EH (cell line): Measurements from ENCODE around the gene ARHGAP35.
A peak's percentile ranks its signal among the peaks of the same experiment; 100 is the strongest.
"Not testable (repeated sequence)": the region's sequence is repeated elsewhere in the genome, so short reads cannot be mapped to it uniquely, and the experiment has no call there.

Source experiments
- DNase-seq: peaks from one replicate; pipeline ENCODE4 v3.0.0-alpha.2; 2015; ENCODE audit warnings: low read depth

Gene ARHGAP35

GRCh38 chr19:46860846-46861690 lies at the start of gene ARHGAP35:
ARHGAP35 (plus strand) TSS chr19:46860997; CDS start chr19:46918676, 57,679 bp downstream.
- no peak for DNase-seq

DNA sequence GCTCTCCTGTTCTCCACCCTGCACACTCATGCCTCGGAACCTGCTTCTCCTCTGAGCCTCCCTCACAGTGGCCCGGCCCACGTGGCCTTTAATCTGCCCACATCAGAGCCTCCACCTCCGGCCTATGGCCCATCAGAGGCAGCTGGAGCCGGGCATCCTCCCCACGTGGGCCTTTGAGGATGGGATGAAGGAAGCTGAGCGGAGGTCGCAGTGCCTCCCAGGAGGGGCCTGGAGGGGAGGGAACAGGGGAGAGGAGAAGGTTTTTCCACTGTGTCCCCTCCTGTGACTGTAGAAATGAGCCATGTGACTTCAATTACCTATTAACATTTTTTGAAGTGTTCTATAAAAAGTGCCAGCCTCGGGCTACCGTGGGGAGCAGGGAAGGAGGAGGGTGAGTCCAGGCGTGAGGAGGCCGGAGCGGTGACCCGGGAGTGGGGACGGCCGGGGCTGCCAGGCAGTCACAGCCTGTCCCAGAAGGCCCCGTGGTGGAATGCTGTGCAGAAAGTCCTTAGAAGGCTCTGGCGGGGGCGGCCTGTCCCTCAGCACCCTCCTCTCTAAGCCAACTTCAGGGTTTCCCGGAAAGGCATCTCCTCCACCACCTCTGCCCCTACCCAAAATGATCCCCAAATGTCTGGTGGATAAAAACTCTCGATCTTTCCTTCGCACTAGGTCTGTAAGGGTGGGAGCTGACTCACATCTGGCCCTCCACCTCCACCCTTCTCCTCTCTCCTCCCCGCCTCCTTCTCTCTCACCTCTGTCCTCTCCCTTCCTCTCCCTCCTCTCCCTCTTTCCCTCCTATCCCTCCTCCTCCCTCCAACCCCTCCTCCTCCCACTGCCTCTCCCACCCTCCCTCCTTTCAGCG lies 47.6 kb upstream of the ARHGAP35 start:
- peak; percentile 21 for DNase-seq

- peak; percentile 76 for DNase-seq
Measured at GRCh38 chr19:46813839-46814358, 46.9 kb upstream of the ARHGAP35 start.

- no peak for DNase-seq
Measured at GRCh38 chr19:46815833-46816627, 44.8 kb upstream of the ARHGAP35 start.

DNA sequence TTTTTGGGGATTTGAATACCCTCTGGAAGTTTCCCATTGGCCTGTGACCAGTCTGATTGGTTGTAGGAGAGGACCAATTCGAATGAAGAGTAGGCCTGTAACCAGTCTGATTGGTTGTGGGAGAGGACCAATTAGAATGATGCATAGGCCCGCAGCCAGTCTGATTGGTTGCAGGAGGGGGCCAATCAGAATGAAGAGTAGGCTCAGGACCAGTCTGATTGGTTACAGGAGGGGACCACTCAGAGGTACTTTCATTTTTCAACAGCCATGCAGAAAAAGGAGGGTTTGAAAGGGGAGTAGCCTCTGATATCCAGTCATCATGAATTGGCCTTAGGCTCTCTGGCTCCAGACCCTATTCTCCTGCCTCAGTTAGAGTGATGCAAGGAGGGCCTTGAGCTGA lies 42.0 kb upstream of the ARHGAP35 start:
- DNase-seq: peak; percentile 46

DNA sequence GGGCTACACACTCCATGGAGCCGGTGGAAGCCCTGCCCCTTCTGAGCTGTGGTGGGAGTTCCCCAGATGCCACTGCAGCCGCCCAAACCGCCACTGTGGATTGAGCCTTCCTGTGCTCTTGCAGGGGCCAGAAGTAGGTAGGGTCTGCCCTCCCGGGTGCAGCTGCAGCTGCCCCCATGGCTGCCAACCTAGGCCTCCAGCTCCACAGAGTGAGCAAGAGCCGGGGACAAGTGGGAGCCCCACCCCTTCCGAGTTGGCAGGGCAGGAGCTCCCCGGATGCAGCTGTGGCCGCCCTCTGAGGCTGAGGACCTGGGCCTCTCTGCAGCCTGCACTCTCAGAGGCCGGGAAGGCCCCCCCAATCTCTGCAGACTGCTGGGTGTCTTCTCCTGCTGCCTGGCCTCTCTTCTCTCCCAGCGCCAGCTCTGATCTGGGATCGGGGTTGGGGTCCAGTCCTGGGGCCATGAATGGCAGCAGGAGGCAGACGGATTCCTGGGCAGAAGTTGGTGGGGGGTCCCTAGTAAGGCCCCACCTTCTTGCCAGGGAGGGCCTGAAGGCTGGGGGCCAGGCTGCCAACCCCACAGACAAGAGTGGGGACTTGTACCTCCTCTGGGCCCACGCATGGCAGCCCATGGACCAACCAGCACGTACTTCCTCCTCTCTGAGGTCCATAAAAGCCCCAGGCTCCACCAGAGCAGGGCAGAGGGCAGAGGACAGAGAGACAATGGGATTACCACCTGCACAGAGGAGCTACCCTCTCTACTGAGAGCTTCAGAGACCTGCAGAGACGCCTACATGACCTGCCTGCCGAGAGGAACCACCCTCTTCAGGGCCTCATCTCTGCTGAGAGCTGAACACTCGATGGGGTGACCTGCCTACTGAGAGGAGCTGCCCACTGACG lies 39.0 kb upstream of the ARHGAP35 start:
- no peak for DNase-seq

GRCh38 chr19:46822410-46822787 lies 38.4 kb upstream of the ARHGAP35 start:
- DNase-seq: not testable (repeated sequence)

DNA sequence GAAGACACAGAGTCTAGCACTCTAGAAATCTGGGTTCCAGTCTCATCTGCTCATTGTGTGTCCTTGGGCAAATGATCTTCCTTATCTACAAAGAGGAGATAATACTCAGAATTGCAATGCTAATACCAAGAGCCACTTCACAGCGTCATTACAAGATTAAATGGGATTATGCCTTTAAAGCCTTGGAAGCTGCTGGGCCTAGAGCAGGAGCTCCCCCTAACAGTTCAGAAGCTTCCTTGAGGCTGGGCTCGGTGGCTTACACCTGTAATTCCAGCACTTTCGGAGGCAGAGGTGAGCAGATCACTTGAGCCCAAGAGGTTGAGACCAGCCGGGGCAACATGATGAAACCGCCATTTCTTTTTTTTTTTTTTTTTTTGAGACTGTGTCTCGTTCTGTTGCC lies 37.7 kb upstream of the ARHGAP35 start:
- no peak for DNase-seq

DNA sequence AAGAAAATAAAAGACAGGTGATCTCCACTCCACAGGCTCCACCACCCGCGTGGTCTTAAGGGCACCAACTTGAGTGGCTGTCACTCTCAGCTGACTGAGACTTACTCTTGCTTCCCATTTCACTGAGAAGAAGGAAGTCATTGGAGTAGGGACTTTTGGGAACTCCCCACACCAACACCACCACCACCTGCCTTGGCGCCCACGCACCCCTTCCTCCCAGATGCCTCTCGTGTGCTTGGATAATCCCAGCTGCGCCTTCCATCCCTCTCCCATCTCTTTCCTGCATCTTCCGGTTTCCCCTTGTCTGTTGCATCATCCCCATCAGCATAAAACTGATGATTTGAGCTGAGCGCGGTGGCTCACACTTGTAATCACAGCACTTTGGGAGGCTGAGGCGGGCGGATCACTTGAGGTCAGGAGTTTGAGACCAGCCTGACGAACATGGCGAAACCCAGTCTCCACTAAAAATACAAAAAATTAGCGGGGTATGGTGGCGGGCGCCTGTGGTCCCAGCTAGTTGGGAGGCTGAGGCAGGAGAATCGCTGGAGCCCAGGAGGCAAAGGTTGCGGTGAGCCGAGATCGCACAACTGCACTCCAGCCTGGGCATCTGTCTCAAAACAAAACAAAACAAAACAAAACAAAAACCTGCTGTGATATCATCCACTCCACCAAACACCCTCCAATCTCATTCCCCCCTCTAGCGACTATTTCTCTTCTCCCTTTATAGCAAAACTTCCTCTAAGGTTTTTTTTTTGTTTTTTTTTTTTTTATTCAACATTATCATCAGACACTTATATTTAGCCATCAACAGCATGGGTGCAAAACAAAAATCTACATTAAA lies 35.7 kb upstream of the ARHGAP35 start:
- no peak for DNase-seq

GRCh38 chr19:46825731-46826055 lies 35.1 kb upstream of the ARHGAP35 start:
- no peak for DNase-seq

DNA sequence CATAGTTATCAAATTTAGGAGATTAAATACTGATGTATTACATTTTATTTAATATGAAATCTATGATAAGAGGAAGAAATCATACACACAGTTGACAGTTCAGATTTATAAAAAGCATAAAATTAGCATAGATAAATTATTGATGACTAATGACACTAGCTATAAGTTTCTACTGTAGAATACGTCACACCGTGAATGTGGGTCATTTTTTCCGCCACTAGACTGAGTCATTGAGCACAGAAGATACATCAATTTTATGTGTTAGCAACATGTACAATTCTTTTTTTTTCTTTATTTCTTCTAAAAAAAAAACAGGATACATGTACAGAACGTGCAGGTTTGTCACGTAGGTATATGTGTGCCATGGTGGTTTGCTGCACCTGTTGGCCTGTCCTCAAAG lies 32.3 kb upstream of the ARHGAP35 start:
- peak; percentile 46 for DNase-seq

GRCh38 chr19:46830864-46831263 lies 29.9 kb upstream of the ARHGAP35 start:
- no peak for DNase-seq

DNA sequence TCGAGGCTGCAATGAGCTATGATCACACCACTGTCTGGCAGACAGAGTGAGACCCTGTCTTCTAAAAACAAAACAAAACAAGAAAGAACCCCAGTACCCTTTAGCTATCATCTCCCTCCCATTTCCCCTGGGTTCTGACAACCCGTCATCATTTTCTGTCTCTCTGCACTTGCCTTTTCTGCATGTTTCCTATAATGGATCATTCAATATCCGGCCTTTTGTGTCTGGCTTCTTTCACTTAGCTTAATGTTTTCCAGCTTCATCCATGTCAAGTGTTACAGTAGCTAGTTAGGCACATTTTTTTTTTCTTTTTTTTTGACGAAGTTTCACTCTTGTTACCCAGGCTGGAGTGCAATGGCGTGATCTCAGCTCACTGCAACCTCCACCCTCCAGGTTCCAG lies 26.7 kb upstream of the ARHGAP35 start:
- no peak for DNase-seq

DNA sequence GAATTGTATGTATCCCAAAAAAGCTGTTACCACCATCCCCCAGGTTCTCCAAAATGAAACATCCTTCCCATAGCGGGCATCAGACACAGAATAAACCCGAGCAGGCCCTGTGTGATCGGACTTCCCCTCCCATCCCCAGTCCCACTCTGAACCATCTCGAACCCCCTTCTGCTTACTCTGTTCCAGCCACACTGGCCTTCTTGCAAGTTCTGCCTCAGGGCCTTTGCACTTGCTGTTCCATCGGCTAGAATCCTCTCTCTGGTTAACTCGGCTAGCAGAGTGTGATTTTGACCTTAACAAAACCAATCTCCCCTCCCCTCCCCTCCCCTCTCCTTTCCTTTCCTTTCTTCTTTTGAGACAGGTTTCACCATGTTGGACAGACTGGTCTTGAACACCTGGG lies 25.8 kb upstream of the ARHGAP35 start:
- no peak for DNase-seq

GRCh38 chr19:46838160-46838559 lies 22.6 kb upstream of the ARHGAP35 start:
- DNase-seq: no peak

DNA sequence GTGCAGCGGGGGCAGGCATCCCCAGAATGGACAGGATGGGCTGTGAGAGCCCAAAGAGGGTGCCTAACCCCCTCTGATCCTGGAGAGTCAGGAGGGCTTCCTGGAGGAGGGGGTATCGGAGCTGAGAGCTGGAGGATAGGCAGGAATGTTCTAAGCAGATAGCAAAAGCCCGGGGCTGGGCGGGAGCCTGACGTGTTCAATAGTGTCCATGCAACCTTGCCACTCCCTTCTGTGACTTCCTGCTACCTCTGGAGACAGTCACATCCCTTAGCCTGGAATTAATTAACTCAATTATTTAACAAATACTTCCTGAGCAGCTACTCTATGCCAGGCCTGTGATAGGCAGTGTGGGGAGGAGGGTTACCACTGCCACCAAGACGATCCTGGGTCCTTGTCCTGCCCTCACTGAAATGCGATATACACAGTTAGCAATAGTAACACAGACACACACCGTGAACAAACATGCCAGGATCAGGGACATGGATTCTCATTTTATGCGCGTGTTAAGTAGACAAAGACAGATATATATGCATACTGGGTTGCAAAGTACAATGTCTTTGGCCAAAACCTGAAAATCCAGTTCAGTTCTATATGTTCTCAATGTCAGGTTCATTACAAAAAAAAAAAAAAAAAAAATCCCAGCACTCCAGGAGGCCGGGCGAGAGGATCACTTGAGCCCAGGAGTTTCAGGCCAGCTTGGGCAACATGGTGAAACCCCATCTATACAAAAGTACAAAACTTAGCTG lies 20.9 kb upstream of the ARHGAP35 start:
- DNase-seq: peak; percentile 62

- DNase-seq: peak; percentile 83
Measured at GRCh38 chr19:46840498-46840942, 20.3 kb upstream of the ARHGAP35 start.

- peak; percentile 97 for DNase-seq
Measured at GRCh38 chr19:46841458-46842083, 19.2 kb upstream of the ARHGAP35 start.

DNA sequence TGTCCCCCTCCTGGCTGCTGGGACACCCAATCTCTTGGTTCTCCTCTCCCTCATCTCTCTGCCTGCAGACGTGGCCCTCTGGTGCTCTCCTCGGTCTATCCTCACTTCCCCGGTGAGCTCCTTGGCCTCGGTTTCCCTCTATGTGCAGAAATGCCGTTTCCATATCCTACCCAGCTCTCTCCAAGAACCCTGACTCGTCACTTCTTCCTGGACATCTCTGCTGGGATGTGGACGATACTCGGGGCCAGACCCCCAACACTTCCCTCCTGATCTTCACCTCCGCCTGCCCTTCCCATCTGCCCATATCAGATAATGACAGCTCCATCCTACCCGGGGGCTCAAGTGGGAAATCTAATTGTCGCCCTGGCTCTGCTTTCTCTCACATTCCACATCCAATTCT lies 18.0 kb upstream of the ARHGAP35 start:
- no peak for DNase-seq
